ENCODE results near the gene PRCC. TPM values are rescaled to one million over a fixed set of nuclear protein-coding genes. Genes with fewer than 3 reads are reported as not detected.

The PRCC gene
- total RNA-seq, 6 experiments from 2014 or later = 67.0 to 79.3 (median 71.5) TPM

- H3K4me1 Mint-ChIP-seq (ENCODE audit: low read depth) = peaks cover 33% of the 10 kb centered on the region
- no peak for TF ChIP-seq CTCF (IDR thresholded peaks at IDR 0.05)
- no peak overlapping the region for H3K4me3 Mint-ChIP-seq
- H3K36me3 Mint-ChIP-seq (ENCODE audit: low read depth) = no peaks in the 10 kb centered on the region
- no peak for DNase-seq
- H3K9me3 Mint-ChIP-seq = no peaks in the 10 kb centered on the region
- H3K27ac Mint-ChIP-seq = no peak overlapping the region
- H3K27me3 Mint-ChIP-seq (ENCODE audit: insufficient read depth) = peaks cover 14% of the 10 kb centered on the region
Observed at GRCh38 chr1:156811168-156811567, 43.8 kb downstream of the PRCC start.

GRCh38 chr1:156812293-156812990 is 45.1 kb downstream of the PRCC start:
- no peak for TF ChIP-seq CTCF (IDR thresholded peaks at IDR 0.05)
- Mint-ChIP-seq H3K27me3 (ENCODE audit: insufficient read depth) (peaks cover 14% of the 10 kb centered on the region), H3K4me3 (no peak overlapping the region), H3K9me3 (no peaks in the 10 kb centered on the region), H3K27ac (no peak overlapping the region), H3K4me1 (ENCODE audit: low read depth) (peaks cover 43% of the 10 kb centered on the region), H3K36me3 (ENCODE audit: low read depth) (no peaks in the 10 kb centered on the region)
- no peak for DNase-seq

GRCh38 chr1:156813298-156813697 is 46.0 kb downstream of the PRCC start:
- no peak overlapping the region for H3K27ac Mint-ChIP-seq
- no peak for TF ChIP-seq CTCF (IDR thresholded peaks at IDR 0.05)

DNA sequence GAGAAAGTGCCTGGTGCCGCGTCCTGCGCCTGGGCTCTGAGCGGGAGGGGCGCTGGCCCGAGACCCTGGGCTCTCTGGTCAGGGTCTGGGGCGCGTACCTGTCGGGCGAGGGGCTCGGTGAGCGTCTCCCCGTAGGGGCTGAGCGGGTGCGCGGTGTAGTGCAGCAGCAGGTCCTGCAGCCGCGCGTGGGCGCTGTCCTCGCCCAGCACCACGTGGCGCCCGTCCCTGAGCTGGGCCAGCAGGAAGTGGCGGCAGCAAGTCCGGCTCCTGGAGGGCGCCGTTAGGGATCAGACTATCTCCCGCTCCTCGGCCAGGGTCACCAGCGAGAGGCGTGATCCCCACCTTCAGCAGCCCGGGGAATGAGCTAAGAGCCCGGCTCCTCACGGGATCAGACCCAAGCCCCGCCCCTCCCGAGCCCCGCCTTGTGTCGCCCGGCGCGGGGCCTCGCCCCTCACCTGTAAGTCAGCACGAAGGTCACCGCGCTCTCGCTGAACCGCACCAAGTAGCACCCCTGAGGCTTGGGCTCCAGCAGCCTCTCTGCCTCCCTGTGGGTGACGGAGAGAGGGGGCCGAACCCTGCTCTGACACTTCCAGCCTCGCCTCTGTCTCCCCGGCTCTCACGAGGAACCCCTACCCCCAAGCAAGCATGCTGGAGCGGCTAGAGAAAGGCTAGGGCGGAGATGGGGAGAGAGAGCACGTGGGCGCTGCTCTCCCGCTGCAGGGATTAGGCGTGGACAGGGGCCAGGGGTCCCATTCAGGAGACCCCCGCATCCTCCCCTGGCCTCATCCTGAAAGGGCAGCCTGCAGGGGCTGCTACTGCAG is 46.6 kb downstream of the PRCC start:
- no peaks in the 10 kb centered on the region for H3K36me3 Mint-ChIP-seq (ENCODE audit: low read depth)
- TF ChIP-seq CTCF (IDR thresholded peaks at IDR 0.05) = peak; percentile 71; the same call in 1 of the 2 replicates
- H3K27me3 Mint-ChIP-seq (ENCODE audit: insufficient read depth) = peaks cover 14% of the 10 kb centered on the region
- peaks cover 43% of the 10 kb centered on the region for H3K4me1 Mint-ChIP-seq (ENCODE audit: low read depth)
- no peaks in the 10 kb centered on the region for H3K9me3 Mint-ChIP-seq
- DNase-seq = no peak
- H3K27ac Mint-ChIP-seq = no peak overlapping the region
- H3K4me3 Mint-ChIP-seq = no peak overlapping the region

More at GRCh38 chr1:156813298-156813697, 46.0 kb downstream of the PRCC start:
- Mint-ChIP-seq H3K36me3 (ENCODE audit: low read depth) (no peaks in the 10 kb centered on the region), H3K4me1 (ENCODE audit: low read depth) (peaks cover 43% of the 10 kb centered on the region), H3K27me3 (ENCODE audit: insufficient read depth) (peaks cover 14% of the 10 kb centered on the region), H3K9me3 (no peaks in the 10 kb centered on the region), H3K4me3 (no peak overlapping the region)
- no peak for DNase-seq

DNA sequence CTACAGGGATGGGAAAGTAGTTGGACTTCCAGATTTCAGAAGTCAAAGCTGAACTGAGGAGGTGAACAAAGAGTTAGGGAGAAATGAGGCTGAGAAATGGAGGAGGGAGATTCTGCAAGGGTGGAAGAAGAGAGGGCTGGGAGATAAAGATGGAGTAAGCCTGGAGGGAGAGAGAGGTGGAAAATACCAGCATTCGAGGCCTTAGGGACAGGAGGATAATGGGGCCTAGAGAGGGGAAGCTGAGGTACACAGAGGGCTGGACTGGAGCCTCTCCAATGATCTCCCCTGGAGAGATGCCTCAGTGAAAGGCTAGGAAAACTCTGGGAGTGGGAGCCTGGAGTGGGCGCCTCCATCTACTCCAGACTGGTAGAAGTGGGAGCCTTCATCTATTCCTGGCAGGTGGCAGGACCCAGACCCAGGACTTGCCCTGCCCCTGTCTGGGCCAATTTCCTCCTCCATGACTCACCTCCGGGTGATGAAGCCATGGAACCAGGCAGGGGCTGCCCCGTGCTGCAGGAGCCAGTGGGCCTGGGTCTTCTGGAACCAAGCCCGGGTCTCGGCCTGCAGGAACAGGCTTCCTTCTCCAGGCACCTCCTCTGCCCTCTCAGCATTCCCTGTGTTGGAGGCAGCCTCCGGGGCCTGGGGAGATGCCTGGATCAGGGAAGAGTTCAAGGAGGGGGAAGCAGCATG is 47.4 kb downstream of the PRCC start:
- H3K4me3 Mint-ChIP-seq = no peak overlapping the region; the same call in 1 of the 2 replicates
- no peaks in the 10 kb centered on the region for H3K9me3 Mint-ChIP-seq
- DNase-seq = no peak
- no peak for TF ChIP-seq CTCF (IDR thresholded peaks at IDR 0.05)
- H3K36me3 Mint-ChIP-seq (ENCODE audit: low read depth) = no peaks in the 10 kb centered on the region
- H3K4me1 Mint-ChIP-seq (ENCODE audit: low read depth) = peaks cover 43% of the 10 kb centered on the region
- H3K27me3 Mint-ChIP-seq (ENCODE audit: insufficient read depth) = peaks cover 12% of the 10 kb centered on the region
- H3K27ac Mint-ChIP-seq = peak overlapping the region; percentile 73; the same call in 1 of the 2 replicates

Data from HFFc6 (cell line).